22Rv1 (cell line): ENCODE results near the gene ESPNL.

ENCODE experiments used
- H3K27ac ChIP-seq: fragments of 450-650 bp; 2 replicates; pipeline ENCODE4 v1.5.1; 2017
- ZFX ChIP-seq: fragments of 450-650 bp; IDR thresholded peaks from 2 replicates; pipeline ENCODE4 v1.6.1; 2017; ENCODE audit warnings: antibody characterized with exemption, borderline replicate concordance
- TF ChIP-seq, protein P1 (sequence below): fragments of 450-650 bp; IDR thresholded peaks from 2 replicates; pipeline ENCODE4 v1.5.1; 2017; ENCODE audit warnings: mild to moderate bottlenecking

ESPNL gene

DNA sequence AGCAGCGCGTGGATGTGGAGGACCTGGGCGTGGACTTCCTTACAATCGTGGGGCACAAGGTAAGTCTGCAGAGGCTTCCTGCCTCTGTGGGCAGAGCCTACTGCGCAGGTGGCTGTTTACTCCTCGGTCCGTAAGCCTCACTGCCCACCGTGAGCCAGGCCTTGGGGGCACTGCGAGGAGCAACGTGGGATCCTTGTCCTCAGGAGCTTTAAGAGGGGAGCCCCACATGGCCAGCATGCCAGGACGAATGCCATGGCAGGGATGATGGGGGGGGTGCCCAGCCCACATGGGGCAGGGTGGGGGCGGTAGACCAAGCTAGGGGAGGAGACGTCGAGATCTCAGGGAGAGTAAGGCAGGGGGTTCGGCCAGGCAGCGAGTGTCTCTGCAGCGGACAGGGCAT is 18.0 kb upstream of the ESPNL start:
- H3K27ac ChIP-seq: no peak overlapping the region
- TF ChIP-seq ZFX: no peak
- TF ChIP-seq, protein P1, sequence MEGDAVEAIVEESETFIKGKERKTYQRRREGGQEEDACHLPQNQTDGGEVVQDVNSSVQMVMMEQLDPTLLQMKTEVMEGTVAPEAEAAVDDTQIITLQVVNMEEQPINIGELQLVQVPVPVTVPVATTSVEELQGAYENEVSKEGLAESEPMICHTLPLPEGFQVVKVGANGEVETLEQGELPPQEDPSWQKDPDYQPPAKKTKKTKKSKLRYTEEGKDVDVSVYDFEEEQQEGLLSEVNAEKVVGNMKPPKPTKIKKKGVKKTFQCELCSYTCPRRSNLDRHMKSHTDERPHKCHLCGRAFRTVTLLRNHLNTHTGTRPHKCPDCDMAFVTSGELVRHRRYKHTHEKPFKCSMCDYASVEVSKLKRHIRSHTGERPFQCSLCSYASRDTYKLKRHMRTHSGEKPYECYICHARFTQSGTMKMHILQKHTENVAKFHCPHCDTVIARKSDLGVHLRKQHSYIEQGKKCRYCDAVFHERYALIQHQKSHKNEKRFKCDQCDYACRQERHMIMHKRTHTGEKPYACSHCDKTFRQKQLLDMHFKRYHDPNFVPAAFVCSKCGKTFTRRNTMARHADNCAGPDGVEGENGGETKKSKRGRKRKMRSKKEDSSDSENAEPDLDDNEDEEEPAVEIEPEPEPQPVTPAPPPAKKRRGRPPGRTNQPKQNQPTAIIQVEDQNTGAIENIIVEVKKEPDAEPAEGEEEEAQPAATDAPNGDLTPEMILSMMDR: no peak

DNA sequence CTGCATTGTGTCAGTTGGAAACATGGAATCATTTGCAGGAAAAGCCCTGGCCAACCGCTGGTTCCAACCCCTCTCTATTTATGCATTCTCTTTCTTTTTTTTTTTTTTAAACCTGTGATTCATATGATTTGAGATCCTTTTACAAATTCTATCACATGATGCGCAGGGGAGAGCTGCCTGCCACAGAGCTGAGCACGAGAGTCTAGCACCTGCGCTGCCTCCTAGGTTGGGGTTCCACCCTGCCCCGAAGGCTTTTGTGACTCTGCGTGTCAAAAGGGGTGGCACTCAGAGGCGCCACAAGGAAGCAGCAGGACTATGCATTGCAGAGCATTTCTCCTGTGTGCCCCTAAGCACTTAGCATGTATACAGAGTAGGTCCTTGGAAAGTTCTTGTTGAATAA is 17.3 kb upstream of the ESPNL start:
- TF ChIP-seq ZFX: no peak
- TF ChIP-seq, protein P1: no peak
- no peak overlapping the region for H3K27ac ChIP-seq

DNA sequence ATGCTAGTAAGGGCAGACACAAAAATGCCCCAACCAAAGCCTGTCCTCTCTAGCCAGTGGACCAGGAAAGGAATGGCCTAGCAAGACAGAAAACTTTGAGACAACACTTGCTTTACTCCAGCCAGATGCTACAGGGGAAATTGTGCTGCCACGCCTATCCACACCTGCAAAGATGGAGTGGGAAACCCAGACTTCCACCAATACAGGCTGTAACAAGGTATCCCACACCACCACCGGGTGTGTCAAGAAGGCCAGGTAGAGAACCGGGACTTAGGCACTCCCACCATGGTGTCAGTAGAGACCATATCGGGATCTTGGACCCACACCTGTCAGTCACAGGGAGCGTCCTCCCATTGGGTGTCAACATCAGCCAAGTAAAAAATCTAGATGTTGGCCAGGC is 16.2 kb upstream of the ESPNL start:
- H3K27ac ChIP-seq: no peak overlapping the region
- TF ChIP-seq ZFX: no peak
- TF ChIP-seq, protein P1: no peak

DNA sequence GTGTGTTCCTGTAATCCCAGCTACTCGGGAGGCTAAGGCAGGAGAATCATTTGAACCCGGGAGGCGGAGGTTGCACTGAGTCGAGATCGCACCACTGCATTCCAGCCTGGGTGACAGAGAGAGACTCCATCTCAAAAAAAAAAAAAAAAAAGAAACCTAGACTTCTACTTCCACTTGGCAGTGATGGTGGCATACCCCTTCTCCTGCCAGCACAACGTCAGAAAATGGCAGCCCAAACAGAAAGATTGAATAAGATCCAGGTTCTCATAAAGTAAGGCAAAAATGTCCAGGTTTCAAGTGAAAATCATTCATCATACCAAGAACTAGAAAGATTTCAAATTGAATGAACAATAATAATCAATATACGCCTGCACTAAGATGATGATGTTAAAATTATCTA is 15.4 kb upstream of the ESPNL start:
- TF ChIP-seq ZFX: no peak
- TF ChIP-seq, protein P1: no peak
- H3K27ac ChIP-seq: no peak overlapping the region

DNA sequence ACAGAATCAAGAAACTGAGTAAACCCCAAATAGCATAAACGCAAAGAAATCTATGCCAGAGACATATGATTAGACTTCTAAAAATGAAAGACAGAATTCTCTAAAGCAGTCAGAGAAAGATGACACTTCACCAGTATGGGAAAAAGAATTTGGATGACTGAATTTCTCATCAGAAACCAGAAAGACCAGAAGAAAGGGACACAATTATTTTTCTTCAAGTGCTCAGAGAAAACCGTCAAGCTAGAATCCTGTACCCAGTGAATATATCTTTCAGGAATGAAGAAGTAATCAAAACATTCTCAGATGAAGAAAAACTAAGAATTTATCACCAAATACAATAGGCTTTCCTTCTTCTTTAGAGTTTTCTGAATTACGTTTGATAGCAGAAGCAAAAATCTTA is 14.2 kb upstream of the ESPNL start:
- TF ChIP-seq, protein P1: no peak
- no peak for TF ChIP-seq ZFX
- no peak overlapping the region for H3K27ac ChIP-seq

DNA sequence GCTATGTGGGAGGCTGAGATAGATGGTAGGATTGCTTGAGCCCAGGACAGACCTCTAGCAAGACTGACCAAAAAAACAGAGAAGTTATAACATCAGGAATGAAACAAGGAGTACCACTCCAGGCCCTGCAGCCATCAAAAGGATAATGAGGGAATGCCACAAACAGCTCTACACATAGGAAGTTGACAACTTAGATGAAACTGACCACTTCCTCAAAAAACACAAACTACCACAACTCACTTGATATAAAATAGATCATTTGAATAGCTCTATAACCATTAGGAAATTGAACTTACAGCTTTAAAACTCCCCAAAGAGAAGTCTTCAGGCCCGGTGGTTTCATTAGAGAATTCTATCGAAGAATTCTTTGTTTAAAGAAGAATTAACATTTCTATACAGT is 12.9 kb upstream of the ESPNL start:
- H3K27ac ChIP-seq: no peak overlapping the region
- TF ChIP-seq, protein P1: no peak
- TF ChIP-seq ZFX: no peak

DNA sequence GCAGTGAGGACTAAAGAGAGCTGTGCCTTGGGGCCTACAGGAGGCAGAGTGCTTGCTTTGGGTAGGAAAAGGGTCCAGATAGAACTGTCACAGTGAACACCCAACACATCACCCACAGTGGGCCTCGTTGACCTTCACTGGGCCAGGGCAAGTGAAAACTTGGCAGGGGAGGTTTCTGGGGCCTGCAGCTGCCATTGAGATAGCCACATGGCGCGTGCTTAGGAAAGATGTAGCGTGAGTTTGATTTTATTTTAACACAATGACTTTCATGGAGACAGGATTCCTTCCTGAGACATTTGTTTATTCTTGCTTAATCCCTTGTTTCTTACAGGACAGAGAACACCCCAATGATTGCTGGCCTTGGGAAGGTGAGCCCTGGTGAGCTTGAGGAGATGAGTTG is 9.3 kb upstream of the ESPNL start:
- no peak overlapping the region for H3K27ac ChIP-seq
- TF ChIP-seq, protein P1: no peak
- TF ChIP-seq ZFX: no peak
